Large intestine (tissue), 3 donors: ENCODE data around the gene KIF26B. TPM values are rescaled to one million over a fixed set of nuclear protein-coding genes. Genes with fewer than 3 reads are reported as not detected.

Experiments
- DNase-seq, 2 donors: peaks; one replicate each; pipeline versions ENCODE4 v3.0.0 to v3.0.0-alpha.2; 2013
- H3K27ac ChIP-seq: one replicate; pipeline ENCODE4 v1.5.1; 2013; ENCODE audit warnings: low read length
- H3K27me3 ChIP-seq: 2 replicates; pipeline ENCODE4 v1.6.1; 2013; ENCODE audit warnings: low read length; ENCODE audit not compliant: control insufficient read depth, insufficient read depth
- H3K36me3 ChIP-seq: 2 replicates; pipeline ENCODE4 v1.6.1; 2013; ENCODE audit warnings: low read length; ENCODE audit not compliant: control insufficient read depth, insufficient read depth
- H3K4me1 ChIP-seq: one replicate; pipeline ENCODE4 v1.6.1; 2013; ENCODE audit warnings: low read length; ENCODE audit not compliant: control insufficient read depth, insufficient read depth
- H3K4me3 ChIP-seq: one replicate; pipeline ENCODE4 v1.5.1; 2013; ENCODE audit warnings: low read length
- H3K9me3 ChIP-seq: one replicate; pipeline ENCODE4 v1.6.1; 2013; ENCODE audit warnings: mild to moderate bottlenecking, low read depth, low read length, moderate library complexity; ENCODE audit not compliant: control insufficient read depth
- WGBS: methylation state at CpG from one replicate; pipeline ENCODE4 v1.1.5; 2013; ENCODE audit warnings: low lambda C conversion rate; ENCODE audit not compliant: insufficient coverage; 5-methylcytosine and 5-hydroxymethylcytosine counted together
- polyA plus RNA-seq: library from polyadenylated mRNA; unstranded; fragments of 120-200 nt; gene quantifications from one replicate; pipeline ENCODE4 v1.2.1, GENCODE V29; 2013

The KIF26B gene
- polyA plus RNA-seq, 1 donor: 3.9 TPM

- DNase-seq: no peak
- H3K36me3 ChIP-seq: no peaks in the 10 kb centered on the region
- H3K27ac ChIP-seq: no peak overlapping the region
- H3K4me3 ChIP-seq: no peak overlapping the region
- WGBS: no CpG with 5 or more reads among the region's 9 CpGs
- H3K4me1 ChIP-seq: no peaks in the 10 kb centered on the region
- no peaks in the 10 kb centered on the region for H3K9me3 ChIP-seq
- peaks cover 2% of the 10 kb centered on the region for H3K27me3 ChIP-seq
Measured at GRCh38 chr1:245131026-245131393, 23.8 kb upstream of the KIF26B start.

DNA sequence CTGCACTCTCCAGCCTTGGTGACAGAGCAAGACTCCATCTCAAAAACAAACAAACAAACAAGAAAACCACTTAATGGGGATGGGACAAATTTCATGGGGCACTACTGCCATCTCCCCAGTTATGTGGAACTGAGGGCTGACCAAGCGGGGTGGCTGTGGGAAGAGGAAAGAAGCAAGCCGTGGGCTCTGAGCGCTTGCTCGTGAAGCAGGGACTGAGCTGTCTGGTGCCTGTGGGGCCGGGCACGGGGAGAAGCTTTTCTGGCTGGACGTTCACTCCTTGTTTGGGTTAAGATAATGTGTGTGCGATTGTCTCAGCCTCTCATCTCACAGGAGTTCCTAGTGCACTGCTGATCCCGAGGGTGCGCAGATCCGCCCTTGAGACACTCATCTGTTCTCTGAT is 22.0 kb upstream of the KIF26B start:
- no CpG with 5 or more reads among the region's 11 CpGs for WGBS
- Histone ChIP-seq H3K27me3 (peaks cover 2% of the 10 kb centered on the region), H3K27ac (no peak overlapping the region), H3K36me3 (no peaks in the 10 kb centered on the region), H3K4me1 (no peaks in the 10 kb centered on the region), H3K9me3 (no peaks in the 10 kb centered on the region), H3K4me3 (no peak overlapping the region)
- no peak for DNase-seq

DNA sequence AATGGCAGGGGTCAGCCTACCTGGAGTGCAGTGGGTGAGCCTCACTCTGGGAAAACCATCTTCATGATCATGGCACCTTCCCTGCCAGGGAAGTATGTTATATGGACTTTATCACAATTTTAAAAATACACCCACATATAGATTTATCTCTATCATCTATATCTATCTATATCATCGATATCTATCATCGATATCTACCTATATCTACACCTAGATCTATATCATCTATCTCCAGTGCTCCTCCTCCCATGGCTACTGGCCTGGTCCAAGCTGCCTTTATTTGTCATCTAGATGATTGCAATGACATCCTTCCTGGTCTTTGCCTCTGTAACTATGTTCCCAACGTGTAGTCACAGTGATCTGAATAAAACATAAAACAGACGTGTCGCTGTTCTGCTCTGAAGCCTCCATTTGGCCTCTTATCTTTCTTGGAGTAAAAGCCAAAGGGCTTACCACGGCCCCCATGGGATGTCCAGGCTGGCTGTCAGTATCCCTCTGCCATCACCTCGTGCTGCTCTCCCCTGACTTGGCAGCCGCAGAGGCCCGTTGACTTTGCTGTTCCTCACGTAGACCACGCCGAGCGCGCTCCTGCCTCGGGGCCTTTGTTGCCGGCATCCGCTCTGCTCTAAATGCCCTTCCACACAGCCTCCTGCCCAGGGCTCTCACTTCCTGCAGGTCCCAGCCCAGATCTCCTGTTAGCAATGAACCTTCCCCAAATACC is 20.6 kb upstream of the KIF26B start:
- H3K9me3 ChIP-seq: no peaks in the 10 kb centered on the region
- DNase-seq: no peak
- no peaks in the 10 kb centered on the region for H3K36me3 ChIP-seq
- no CpG with 5 or more reads among the region's 17 CpGs for WGBS
- no peak overlapping the region for H3K4me3 ChIP-seq
- H3K27me3 ChIP-seq: peaks cover 2% of the 10 kb centered on the region
- H3K27ac ChIP-seq: no peak overlapping the region
- H3K4me1 ChIP-seq: no peaks in the 10 kb centered on the region

DNA sequence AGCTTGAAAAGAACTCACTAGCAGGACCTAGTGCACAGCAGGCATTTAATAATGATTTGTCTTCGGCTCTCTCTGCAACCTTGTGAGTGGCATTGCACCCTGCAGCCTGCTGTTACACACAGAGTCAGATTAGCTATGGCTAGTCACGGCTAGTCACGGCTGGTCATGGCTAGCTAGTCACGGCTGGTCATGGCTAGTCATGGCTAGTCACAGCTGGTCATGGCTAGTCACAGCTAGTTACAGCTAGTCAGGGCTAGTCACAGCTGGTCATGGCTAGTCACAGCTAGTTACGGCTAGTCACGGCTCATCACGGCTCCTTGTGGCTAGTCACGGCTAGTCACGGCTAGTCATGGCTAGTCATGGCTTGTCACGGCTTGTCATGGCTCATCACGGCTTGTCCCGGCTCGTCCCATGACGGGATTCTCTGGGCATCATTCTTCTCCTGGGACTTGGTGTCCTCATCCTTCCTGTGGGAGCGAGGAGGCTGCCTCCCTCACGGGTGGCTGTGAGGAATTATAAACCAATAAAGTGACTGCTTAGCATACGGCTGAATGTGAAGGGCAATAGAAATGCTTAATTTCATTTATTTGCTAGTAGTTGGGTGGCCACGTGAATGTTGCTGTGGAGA is 12.5 kb upstream of the KIF26B start:
- no CpG with 5 or more reads among the region's 18 CpGs for WGBS
- no peak for DNase-seq
- H3K9me3 ChIP-seq: no peaks in the 10 kb centered on the region
- no peaks in the 10 kb centered on the region for H3K36me3 ChIP-seq
- H3K27ac ChIP-seq: no peak overlapping the region
- no peaks in the 10 kb centered on the region for H3K27me3 ChIP-seq
- H3K4me1 ChIP-seq: no peaks in the 10 kb centered on the region
- no peak overlapping the region for H3K4me3 ChIP-seq

- no peak for DNase-seq
- Histone ChIP-seq H3K36me3 (no peaks in the 10 kb centered on the region), H3K27me3 (no peaks in the 10 kb centered on the region), H3K27ac (no peak overlapping the region), H3K4me3 (no peak overlapping the region), H3K9me3 (no peaks in the 10 kb centered on the region), H3K4me1 (no peaks in the 10 kb centered on the region)
- 95% methylated on average over 7 of the region's 14 CpGs for WGBS
Measured at GRCh38 chr1:245142976-245143375, 11.8 kb upstream of the KIF26B start.

DNA sequence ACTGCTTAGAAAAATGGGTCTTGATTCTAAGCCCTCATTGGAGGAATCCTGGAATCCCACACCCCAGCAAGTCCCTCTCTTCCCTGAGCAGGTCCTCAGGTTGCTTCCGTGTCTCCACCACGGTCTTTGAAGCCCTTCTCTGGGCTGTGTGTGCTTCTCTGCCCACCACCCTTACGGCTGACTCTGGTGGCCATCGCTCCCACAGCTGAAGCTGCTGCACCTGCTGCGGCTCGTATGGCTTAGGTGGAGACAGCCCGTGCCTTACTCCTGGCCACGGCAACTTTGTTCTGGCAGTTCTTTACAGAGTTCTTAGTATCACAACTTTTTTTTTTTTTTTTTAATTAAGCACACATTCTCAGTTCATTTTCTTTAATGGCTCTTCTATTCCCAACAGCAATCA is 10.9 kb upstream of the KIF26B start:
- no peaks in the 10 kb centered on the region for H3K4me1 ChIP-seq
- WGBS: no CpG with 5 or more reads among the region's 8 CpGs
- no peak overlapping the region for H3K4me3 ChIP-seq
- H3K27ac ChIP-seq: no peak overlapping the region
- no peaks in the 10 kb centered on the region for H3K9me3 ChIP-seq
- no peaks in the 10 kb centered on the region for H3K36me3 ChIP-seq
- no peaks in the 10 kb centered on the region for H3K27me3 ChIP-seq
- no peak for DNase-seq

DNA sequence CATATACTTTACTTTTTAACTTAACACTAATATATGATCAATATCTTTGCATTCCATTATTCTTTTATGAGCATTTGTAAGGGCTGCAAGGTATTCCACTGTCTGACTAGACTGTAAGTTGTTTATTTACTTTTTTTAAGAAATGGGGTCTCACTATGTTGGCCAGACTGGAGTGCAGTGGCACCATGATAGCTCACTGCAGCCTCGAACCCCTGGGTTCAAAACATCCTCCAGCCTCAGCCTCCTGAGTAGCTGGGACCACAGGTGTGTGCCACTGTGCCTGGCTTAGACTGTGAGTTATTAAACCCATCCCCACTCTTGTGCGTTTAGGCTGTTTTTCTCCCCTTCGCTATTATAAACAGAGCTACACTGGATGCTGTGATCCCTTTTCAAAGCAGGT is 6.7 kb upstream of the KIF26B start:
- no CpG with 5 or more reads among the region's 3 CpGs for WGBS
- no peaks in the 10 kb centered on the region for H3K36me3 ChIP-seq
- H3K4me3 ChIP-seq: no peak overlapping the region
- no peak for DNase-seq
- no peaks in the 10 kb centered on the region for H3K9me3 ChIP-seq
- no peaks in the 10 kb centered on the region for H3K27me3 ChIP-seq
- peaks cover under 1% of the 10 kb centered on the region for H3K4me1 ChIP-seq
- no peak overlapping the region for H3K27ac ChIP-seq

DNA sequence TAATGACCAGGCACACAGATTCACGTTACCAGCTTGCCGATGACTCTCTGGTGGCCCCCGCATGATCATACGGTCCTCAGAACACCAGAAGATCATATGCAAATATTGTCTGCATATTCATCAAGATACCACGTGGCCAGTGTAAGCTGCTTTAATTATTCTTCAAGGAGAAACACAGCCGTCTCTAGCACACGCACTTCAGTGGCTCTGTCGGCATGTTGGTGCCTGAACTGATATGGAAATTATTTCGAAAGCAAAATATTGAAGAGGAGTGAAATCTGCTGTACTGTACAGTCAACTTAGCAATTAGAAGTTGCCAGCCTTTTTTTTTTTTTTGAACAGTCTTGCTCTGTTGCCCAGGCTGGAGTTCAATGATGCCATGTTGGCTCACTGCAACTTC is 5.9 kb upstream of the KIF26B start:
- no CpG with 5 or more reads among the region's 9 CpGs for WGBS
- peaks cover 8% of the 10 kb centered on the region for H3K4me1 ChIP-seq
- no peak overlapping the region for H3K27ac ChIP-seq
- H3K27me3 ChIP-seq: peaks cover 5% of the 10 kb centered on the region
- no peak for DNase-seq
- H3K36me3 ChIP-seq: no peaks in the 10 kb centered on the region
- H3K9me3 ChIP-seq: peaks cover 3% of the 10 kb centered on the region
- no peak overlapping the region for H3K4me3 ChIP-seq

GRCh38 chr1:245153081-245153551 is 1.7 kb upstream of the KIF26B start:
- peak in 1 of 2 donors; percentile 69 for DNase-seq
- H3K4me1 ChIP-seq: peaks cover 21% of the 10 kb centered on the region
- H3K27ac ChIP-seq: no peak overlapping the region
- WGBS: no CpG with 5 or more reads among the region's 29 CpGs
- peaks cover 5% of the 10 kb centered on the region for H3K9me3 ChIP-seq
- peak overlapping the region; percentile 77 for H3K4me3 ChIP-seq
- no peaks in the 10 kb centered on the region for H3K36me3 ChIP-seq
- peaks cover 14% of the 10 kb centered on the region for H3K27me3 ChIP-seq

DNA sequence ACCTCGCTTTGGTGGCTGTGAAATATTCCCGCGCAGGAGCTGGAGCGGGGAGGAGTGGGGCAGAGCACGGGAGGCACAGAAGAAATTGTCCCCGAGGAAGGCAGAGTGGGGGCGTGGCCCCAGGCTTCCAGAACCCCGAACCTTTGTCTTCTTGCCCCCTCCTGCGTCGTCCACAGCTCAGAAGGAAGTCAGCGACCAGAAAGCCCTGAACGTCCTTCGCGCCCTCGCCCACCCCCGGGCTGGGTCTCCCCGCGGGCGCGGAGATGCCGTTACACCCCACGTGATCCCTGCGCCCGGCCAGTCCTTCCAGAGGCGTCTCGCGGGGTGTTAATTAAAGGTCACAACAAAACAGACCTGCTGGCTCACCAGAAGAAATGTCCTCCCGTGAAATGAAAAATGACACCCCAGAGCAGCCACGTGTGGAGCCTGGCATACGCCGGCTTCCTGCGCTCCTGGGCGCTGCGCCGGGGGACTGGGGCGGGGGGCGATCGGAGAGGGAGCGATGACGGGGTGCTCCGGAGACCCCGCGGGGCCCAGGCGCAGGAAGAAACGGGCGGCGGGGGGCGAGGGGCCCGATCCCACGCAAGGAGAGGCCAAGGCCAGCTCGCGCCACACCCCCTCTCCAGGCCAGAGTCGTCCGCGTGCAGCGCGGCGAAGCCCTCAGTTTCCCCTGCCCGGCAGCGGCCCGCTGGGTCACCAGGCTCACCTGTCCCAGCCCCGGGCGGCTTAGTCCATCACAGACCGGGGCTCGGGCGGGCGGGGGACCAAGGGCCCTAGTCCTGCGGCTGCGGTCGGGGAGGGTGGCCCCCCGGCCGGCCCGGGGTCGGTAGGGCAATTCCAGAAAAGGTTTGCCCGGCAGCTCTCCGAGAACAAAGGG is 995 bp upstream of the KIF26B start:
- DNase-seq: peak in 1 of 2 donors; percentile 59
- Histone ChIP-seq H3K4me1 (peaks cover 21% of the 10 kb centered on the region), H3K27ac (no peak overlapping the region), H3K36me3 (no peaks in the 10 kb centered on the region), H3K9me3 (peaks cover 5% of the 10 kb centered on the region), H3K27me3 (peaks cover 14% of the 10 kb centered on the region), H3K4me3 (peak overlapping the region; percentile 77)
- WGBS: no CpG with 5 or more reads among the region's 76 CpGs
